HG02981 (cell line): ENCODE measurements around the gene DCHS2.
"Not testable (repeated sequence)": the region's sequence is repeated elsewhere in the genome, so short reads cannot be mapped to it uniquely, and the experiment has no call there.

Source experiments
- ATAC-seq: cut with Tn5 transposase; IDR thresholded peaks from one replicate; pipeline ENCODE4 v1.9.1; 2021; ENCODE audit warnings: mild to moderate bottlenecking, moderate library complexity; ENCODE audit not compliant: unreplicated experiment

Gene DCHS2

DNA sequence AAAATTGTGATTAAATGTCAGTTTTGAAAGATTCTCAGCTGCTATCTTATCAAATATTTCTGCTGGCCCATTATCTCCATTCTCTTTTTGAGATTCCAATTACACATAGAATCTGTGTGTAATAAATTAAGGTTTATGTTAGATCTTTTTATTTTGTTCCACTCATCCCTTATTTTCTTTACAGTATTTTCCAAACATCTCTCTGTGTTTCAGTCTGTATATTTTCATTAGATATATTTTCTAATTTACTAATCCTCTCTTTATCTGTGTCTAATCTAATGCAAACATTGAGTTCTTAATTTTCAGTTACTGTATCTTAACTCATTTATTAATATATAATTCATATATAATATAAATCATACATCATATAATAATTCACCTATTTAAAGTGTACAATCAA is 268.7 kb downstream of the DCHS2 start:
- ATAC-seq = no peak

GRCh38 chr4:154218051-154218450 is 273.5 kb downstream of the DCHS2 start:
- no peak for ATAC-seq

DNA sequence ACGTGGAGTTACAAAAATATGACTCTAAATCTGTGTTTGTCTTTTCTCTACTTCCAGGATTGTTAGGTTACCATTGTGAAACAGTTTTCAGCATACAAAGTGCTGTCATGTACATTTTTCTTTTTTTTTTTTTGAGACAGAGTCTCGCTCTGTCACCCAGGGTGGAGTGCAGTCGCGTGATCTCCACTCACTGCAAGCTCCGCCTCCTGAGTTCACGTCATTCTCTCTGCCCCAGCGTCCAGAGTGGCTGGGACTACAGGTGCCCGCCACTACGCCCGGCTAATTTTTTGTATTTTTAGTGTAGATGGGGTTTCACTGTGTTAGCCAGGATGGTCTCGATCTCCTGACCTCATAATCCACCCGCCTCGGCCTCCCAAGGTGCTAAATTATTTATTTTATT is 274.2 kb downstream of the DCHS2 start:
- ATAC-seq = not testable (repeated sequence)

GRCh38 chr4:154211506-154211905 is 280.1 kb downstream of the DCHS2 start:
- ATAC-seq = no peak

DNA sequence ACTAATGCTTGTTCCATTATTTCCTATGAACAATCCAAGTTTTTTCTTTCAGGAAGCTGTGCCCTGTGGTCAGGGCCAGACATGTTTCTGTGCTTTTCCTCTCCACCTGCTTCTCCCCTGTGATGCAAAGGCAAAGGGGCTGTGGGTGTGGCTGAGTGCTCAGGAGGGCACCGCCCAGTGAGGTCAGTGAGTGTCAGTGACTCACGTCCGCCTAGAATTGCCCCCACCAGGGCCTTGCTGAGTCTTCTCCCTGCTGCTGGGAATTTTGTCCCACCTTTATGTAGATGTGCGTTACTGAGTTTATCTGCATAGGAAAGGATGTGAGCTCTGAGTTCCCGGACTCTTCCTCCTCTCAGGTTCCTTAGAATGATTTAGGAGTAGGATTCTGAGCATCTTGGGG is 283.2 kb downstream of the DCHS2 start:
- ATAC-seq = no peak

- ATAC-seq = no peak
Observed at GRCh38 chr4:154205471-154205870, 286.1 kb downstream of the DCHS2 start.

DNA sequence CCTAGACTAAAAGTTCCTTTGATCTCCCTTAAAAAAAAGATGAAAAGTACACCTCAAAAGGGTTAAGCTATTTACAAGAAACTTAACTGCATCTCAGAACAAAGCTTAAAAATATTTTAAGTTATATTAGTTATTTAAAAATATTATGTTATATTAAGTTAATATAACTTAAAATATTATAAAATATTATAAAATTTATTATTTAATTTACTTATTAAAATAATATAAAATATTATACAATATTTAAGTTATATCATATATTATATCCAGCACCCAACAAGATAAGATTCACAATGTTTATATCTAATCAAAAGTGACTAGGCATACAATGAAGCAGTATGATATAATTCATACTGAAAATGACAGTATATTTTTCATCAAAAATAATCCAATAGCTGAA is 296.9 kb downstream of the DCHS2 start:
- no peak for ATAC-seq

DNA sequence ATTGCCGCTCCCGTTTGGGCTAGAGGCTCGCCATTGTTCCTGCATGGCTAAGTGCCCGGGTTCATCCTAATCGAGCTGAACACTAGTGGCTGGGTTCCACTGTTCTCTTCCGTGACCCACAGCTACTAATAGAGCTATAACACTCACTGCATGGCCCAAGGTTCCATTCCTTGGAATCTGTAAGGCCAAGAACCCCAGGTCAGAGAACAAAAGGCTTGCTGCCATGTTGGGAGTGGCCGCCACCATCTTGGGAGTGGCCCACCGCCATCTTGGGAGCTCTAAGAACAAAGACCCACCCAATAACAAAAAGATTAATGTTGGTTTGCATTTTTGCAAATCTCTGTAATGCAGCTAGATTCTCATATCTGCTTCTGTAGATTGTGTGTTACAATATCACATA is 299.0 kb downstream of the DCHS2 start:
- no peak for ATAC-seq

DNA sequence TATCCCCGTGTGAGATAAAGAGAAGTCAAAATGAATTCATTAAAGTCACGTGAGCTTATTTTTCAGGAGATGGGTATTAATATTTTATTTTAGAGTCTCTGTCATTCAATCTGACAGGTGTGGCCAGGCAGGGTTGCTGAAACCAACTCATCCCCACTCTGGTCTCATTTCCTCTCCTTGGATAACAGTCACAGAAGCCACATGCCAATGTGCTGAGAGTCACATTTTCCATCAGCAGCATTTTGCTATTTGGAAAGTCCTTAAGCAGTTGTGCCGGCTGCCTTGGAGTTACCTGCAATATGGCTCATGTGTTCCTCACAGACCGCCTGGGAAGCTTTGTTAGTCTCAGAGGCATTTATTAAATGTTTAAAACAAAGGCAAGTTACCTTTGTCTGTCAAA is 302.3 kb downstream of the DCHS2 start:
- ATAC-seq = no peak

GRCh38 chr4:154186888-154187287 is 304.7 kb downstream of the DCHS2 start:
- no peak for ATAC-seq

- ATAC-seq = no peak
Observed at GRCh38 chr4:154186035-154186434, 305.6 kb downstream of the DCHS2 start.

GRCh38 chr4:154184238-154184637 is 307.4 kb downstream of the DCHS2 start:
- ATAC-seq = no peak

- no peak for ATAC-seq
Observed at GRCh38 chr4:154183264-154183663, 308.3 kb downstream of the DCHS2 start.
